GM21447 (cell line): ENCODE data around the gene OR2V2.
"Not testable (repeated sequence)": the region's sequence is repeated elsewhere in the genome, so short reads cannot be mapped to it uniquely, and the experiment has no call there.

Source experiments
- ATAC-seq: cut with Tn5 transposase; IDR thresholded peaks from one replicate; pipeline ENCODE4 v1.9.1; 2021; ENCODE audit not compliant: unreplicated experiment

The OR2V2 gene

DNA sequence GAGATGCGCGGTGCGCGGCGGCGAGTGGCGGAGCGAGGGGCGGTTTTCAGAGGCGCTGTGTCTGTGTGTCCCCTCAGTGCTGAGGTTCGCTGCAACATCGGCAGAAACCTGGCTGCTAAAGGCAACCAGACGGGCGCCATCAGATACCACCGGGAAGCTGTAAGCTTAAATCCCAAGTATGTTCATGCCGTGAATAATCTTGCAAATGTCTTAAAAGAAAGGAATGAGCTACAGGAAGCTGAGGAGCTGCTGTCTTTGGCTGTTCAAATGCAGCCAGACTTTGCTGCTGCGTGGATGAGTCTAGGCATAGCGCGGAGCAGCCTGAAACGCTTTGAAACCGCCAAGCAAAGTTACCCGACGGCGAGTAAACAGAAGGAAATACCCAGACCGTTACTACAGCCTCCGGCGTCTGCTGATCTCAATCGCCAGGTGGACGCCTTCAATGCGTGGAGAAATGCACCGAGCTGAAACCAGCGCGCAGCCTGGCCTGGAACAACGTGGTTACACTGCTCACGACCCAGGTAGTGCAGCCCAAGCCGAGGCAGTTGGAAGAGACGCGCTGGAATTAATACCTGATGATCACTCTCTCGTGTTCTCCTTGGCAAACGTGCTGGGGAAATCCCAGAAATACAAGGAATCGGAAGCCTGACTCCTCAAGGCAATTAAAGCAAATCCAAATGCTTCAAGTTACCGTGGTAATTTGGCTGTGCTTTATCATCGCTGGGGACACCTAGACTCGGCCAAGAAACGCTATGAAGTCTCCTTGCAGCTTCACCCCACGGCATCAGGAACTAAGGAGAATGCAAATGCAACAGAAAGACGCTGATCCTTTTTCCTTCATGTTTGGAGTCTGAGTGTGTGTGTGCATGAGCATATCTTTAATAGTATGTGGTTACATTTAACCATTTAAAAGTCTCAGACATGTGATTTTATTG is 32.3 kb upstream of the OR2V2 start:
- ATAC-seq: no peak

- ATAC-seq: no peak
These were observed 29.0 kb upstream of the OR2V2 start for GRCh38 chr5:181118369-181118768.

GRCh38 chr5:181119105-181119504 is 28.3 kb upstream of the OR2V2 start:
- ATAC-seq: no peak

DNA sequence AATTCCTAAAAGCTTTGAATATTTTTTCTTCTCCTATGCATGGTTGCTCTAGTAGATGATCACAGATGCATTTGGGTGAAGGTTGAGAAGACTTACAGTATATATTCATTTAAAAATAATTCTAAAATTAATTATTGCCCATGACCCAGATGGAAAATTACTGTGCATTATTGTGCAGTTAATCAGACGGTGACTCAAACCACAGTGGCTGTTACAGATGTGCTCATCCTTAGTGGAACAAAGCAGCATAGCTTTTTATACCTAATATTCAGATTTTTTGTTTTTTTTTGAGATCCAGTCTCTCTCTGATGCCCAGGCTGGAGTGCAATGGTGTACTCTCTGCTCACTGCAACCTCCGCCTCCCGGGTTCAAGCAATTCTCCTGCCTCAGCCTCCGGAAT is 27.1 kb upstream of the OR2V2 start:
- ATAC-seq: no peak

- no peak for ATAC-seq
These were observed 26.6 kb upstream of the OR2V2 start for GRCh38 chr5:181120761-181121160.

GRCh38 chr5:181121675-181122561 is 25.5 kb upstream of the OR2V2 start:
- no peak for ATAC-seq

GRCh38 chr5:181124526-181124925 is 22.9 kb upstream of the OR2V2 start:
- no peak for ATAC-seq

- ATAC-seq: no peak
These were observed 20.5 kb upstream of the OR2V2 start for GRCh38 chr5:181126841-181127240.

DNA sequence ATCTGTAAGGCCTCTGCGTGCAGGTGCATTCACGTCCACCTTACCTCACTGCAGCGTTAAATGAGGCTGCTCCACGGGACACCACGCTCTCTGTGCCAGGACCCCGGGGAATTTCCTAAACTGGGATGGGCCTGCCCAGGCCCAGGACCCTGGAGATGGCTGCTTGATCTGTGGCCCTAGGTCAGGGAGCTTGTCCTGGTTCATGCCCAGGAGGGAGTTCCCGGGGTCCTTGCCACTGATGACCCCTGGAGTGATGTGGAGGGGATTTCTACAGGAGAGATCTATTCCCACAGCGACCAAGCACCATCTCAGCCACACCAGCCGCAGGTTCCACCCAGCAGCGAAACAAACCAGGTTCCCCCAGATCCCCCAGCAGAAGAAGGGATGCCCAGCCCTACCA is 19.9 kb upstream of the OR2V2 start:
- ATAC-seq: no peak

- no peak for ATAC-seq
These were observed 19.3 kb upstream of the OR2V2 start for GRCh38 chr5:181127907-181128626.

DNA sequence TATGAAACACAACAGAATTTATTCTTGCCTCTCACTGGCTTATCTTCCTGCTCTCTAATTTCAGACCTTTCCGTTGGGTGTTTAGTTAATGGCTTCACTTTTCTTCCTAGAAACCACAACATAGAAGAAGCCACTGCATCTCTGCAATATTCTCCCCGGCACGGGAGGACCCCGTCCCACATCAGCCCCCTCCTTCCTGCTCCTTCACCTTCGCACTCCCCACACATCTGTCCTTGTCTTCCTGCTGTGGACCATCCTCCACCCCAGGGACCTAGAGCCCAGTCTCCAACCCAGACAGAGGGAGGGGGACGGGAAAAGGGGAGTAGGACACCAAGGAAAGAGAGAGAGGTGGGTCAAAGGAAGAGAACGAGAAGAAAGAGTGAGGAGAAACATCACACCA is 17.8 kb upstream of the OR2V2 start:
- no peak for ATAC-seq

- ATAC-seq: not testable (repeated sequence)
These were observed 17.3 kb upstream of the OR2V2 start for GRCh38 chr5:181130081-181130480.

GRCh38 chr5:181130832-181131496 is 16.4 kb upstream of the OR2V2 start, which contains the start of gene OR2V1:
Gene OR2V1 (minus strand): TSS chr5:181131169. CDS start chr5:181125304, 5,865 bp downstream.
- no peak for ATAC-seq

GRCh38 chr5:181131514-181131913 is 15.9 kb upstream of the OR2V2 start:
- no peak for ATAC-seq

DNA sequence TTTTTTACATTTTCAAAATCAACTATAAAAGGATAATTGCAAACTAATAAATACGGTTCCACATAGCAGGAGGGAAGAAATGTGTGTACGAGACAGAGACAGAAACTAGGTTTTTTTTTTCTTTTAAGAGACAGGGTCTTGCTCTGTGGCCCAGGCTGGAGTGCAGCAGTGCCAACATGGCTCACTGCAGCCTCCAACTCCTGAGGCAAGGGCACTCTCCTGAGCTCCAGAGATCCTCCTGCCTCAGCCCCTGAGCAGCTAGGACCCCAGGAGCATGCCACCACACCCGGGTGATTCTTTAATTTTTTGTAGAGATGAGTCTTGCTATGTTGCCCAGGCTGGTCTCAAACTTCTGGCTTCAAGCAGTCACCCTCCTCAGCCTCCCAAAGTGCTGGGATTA is 14.3 kb upstream of the OR2V2 start:
- no peak for ATAC-seq

- ATAC-seq: no peak
These were observed 13.7 kb upstream of the OR2V2 start for GRCh38 chr5:181133610-181134231.

GRCh38 chr5:181134259-181134658 is 13.1 kb upstream of the OR2V2 start:
- no peak for ATAC-seq

- ATAC-seq: no peak
These were observed 10.9 kb upstream of the OR2V2 start for GRCh38 chr5:181136361-181136955.

DNA sequence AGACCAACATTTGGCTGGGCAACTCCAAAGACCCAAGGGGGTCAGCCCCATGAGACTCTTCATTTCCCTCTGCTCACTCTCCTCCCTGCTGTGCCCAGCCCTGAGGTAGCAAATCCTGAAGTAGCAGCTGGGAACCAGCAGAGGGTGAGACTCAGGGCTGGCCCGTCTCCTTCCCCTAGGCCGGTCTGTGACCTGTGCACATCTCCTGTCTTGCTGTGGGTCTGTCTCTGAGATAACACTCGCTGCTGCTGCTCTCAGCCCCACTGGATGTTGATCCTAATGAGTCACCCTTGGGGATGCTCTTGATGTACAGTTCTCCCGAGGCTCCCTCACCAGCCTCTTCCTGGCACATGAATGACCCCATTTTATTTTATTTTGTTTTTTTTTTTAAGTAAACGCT is 9.1 kb upstream of the OR2V2 start:
- ATAC-seq: no peak

- ATAC-seq: no peak
These were observed 6.6 kb upstream of the OR2V2 start for GRCh38 chr5:181140766-181141165.
